ENCODE results near the gene GDF2. TPM values are rescaled to one million over a fixed set of nuclear protein-coding genes. Genes with fewer than 3 reads are reported as not detected.

The GDF2 gene
- total and polyA plus RNA-seq, 10 of the 15 experiments (the other 5 are each of a cell fraction or from before 2014, with no cell fraction given): not detected

- no peak for FAIRE-seq
- Histone ChIP-seq H3K4me1 (ENCODE audit: control insufficient read depth, insufficient read depth, low read length) (no peaks in the 10 kb centered on the region), H3K4me3 (no peak overlapping the region), H2AFZ (ENCODE audit: control insufficient read depth, low read depth, low read length) (no peak overlapping the region), H3K27me3 (replicated peaks in 1 of 2; ENCODE audit: control insufficient read depth in 2 of 2, insufficient read depth in 2 of 2, low read length in 1 of 2) (no peaks in the 10 kb centered on the region; a peak in 1 of 4 replicates), H3K4me2 (ENCODE audit: control insufficient read depth, insufficient read depth) (no peak overlapping the region), H3K27ac (ENCODE audit: control insufficient read depth, insufficient read depth) (no peak overlapping the region), H3K79me2 (ENCODE audit: control insufficient read depth, insufficient read depth, low read length) (no peaks in the 10 kb centered on the region), H3K9me3 (replicated peaks; ENCODE audit: control insufficient read depth, insufficient read depth, low read length) (no peaks in the 10 kb centered on the region), H3K36me3 (ENCODE audit: control insufficient read depth in 2 of 2, insufficient read depth in 2 of 2, low read length in 1 of 2) (no peaks in the 10 kb centered on the region), H3K9ac (ENCODE audit: control insufficient read depth, insufficient read depth, low read length) (no peak overlapping the region), H4K20me1 (ENCODE audit: control insufficient read depth, insufficient read depth) (no peaks in the 10 kb centered on the region)
- ChIA-PET CTCF (interaction anchor here (0.9 kb wide), 1 partner anchor 9 kb away, joined by 3 read pairs; no protein-coding TSS in a partner anchor), POLR2A (no interaction called here), SMC1A (ENCODE audit: uncharacterized antibody, unreplicated experiment) (no interaction called here), RAD21 (ENCODE audit: unreplicated experiment) (no interaction called here)
- DNase-seq (ENCODE audit: low read depth, low spot score): no peak
- no TSS peak for BruUV-seq (replicated peaks)
- intact Hi-C loops (cut with micrococcal nuclease; ENCODE audit: unreplicated experiment): no loop called here
- ATAC-seq: no peak
- 19% methylated on average over 5 of the region's 5 CpGs for WGBS (ENCODE audit: insufficient coverage, insufficient replicate concordance, low lambda C conversion rate, missing lambda C conversion rate)
- in situ Hi-C loops (cut with MboI): no loop called here
- no peak for TF ChIP-seq MTA3 (IDR thresholded peaks at IDR 0.05; ENCODE audit: borderline replicate concordance, low read length)
- TF ChIP-seq ZNF217 (IDR thresholded peaks at IDR 0.05): no peak
- TF ChIP-seq ZBED1 (IDR thresholded peaks at IDR 0.05; ENCODE audit: borderline replicate concordance): no peak
- no peak for TF ChIP-seq ZZZ3 (IDR thresholded peaks at IDR 0.05; ENCODE audit: control insufficient read depth, insufficient read length, low read depth)
- TF ChIP-seq SIN3A (IDR thresholded peaks at IDR 0.05; ENCODE audit: low read depth, low read length): no peak
Observed at GRCh38 chr10:47356708-47357107, 34.5 kb downstream of the GDF2 start.

DNA sequence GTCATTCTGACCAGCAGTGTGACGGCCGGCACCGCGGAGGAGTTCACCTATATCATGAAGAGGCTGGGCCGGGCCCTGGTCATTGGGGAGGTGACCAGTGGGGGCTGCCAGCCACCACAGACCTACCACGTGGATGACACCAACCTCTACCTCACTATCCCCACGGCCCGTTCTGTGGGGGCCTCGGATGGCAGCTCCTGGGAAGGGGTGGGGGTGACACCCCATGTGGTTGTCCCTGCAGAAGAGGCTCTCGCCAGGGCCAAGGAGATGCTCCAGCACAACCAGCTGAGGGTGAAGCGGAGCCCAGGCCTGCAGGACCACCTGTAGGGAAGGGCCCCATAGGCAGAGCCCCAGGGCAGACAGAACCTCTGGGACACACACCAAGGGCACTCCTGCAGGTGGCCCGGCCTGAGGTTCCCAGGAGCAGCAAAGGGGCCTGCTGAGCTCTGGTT is 34.9 kb downstream of the GDF2 start:
- H3K27ac ChIP-seq (ENCODE audit: control insufficient read depth, insufficient read depth): no peak overlapping the region
- in situ Hi-C loops (cut with MboI) (no loop called here), intact Hi-C loops (cut with micrococcal nuclease; ENCODE audit: unreplicated experiment) (no loop called here)
- TF ChIP-seq ETV6 (conservative IDR thresholded peaks at IDR 0.05 in 1 of 2, IDR thresholded peaks at IDR 0.05 in 1 of 2; ENCODE audit: borderline replicate concordance in 1 of 2, low read depth in 1 of 2): no peak
- TF ChIP-seq NRF1 (conservative IDR thresholded peaks at IDR 0.05; ENCODE audit: low read depth, low read length): no peak
- no peak for TF ChIP-seq RAD51 (IDR thresholded peaks at IDR 0.05)
- no peak for TF ChIP-seq MEF2B (IDR thresholded peaks at IDR 0.05; ENCODE audit: partially characterized antibody, poor library complexity, severe bottlenecking)
- TF ChIP-seq POLR2A (IDR thresholded peaks at IDR 0.05; ENCODE audit: low read depth, low read length): no peak
- no peak for TF ChIP-seq CBX5 (IDR thresholded peaks at IDR 0.05; ENCODE audit: low read depth)
- TF ChIP-seq CREM (IDR thresholded peaks at IDR 0.05; ENCODE audit: low read depth): no peak
- no peak for TF ChIP-seq POLR2AphosphoS5 (IDR thresholded peaks at IDR 0.05; ENCODE audit: low read length)
- TF ChIP-seq EED (IDR thresholded peaks at IDR 0.05; ENCODE audit: low read depth): no peak
- no peak for TF ChIP-seq E2F4 (IDR thresholded peaks at IDR 0.05; ENCODE audit: low read depth, low read length)
- no peak for TF ChIP-seq RAD21 (IDR thresholded peaks at IDR 0.05; ENCODE audit: insufficient read depth, low read depth, low read length)
- no peak for TF ChIP-seq STAT3 (IDR thresholded peaks at IDR 0.05; ENCODE audit: low read depth, low read length)
- TF ChIP-seq DPF2 (IDR thresholded peaks at IDR 0.05): no peak
- no peak for TF ChIP-seq ASH2L (IDR thresholded peaks at IDR 0.05; ENCODE audit: borderline replicate concordance, low read depth)
- FAIRE-seq (no peak), ATAC-seq (no peak), DNase-seq (ENCODE audit: low read depth, low spot score) (no peak)
- H3K4me1 ChIP-seq (ENCODE audit: control insufficient read depth, insufficient read depth, low read length): no peaks in the 10 kb centered on the region
- H3K4me3 ChIP-seq: no peak overlapping the region
- ChIA-PET RAD21 (ENCODE audit: unreplicated experiment) (no interaction called here), CTCF (interaction anchor here (0.9 kb wide), 1 partner anchor 9 kb away, joined by 3 read pairs; no protein-coding TSS in a partner anchor), SMC1A (ENCODE audit: uncharacterized antibody, unreplicated experiment) (no interaction called here), POLR2A (no interaction called here)
- H3K4me2 ChIP-seq (ENCODE audit: control insufficient read depth, insufficient read depth): no peak overlapping the region
- no peaks in the 10 kb centered on the region for H4K20me1 ChIP-seq (ENCODE audit: control insufficient read depth, insufficient read depth)
- 54% methylated on average over 12 of the region's 12 CpGs for WGBS (ENCODE audit: insufficient coverage, insufficient replicate concordance, low lambda C conversion rate, missing lambda C conversion rate)
- no peaks in the 10 kb centered on the region for H3K9me3 ChIP-seq (replicated peaks; ENCODE audit: control insufficient read depth, insufficient read depth, low read length)
- no TSS peak for BruUV-seq (replicated peaks)
- H3K36me3 ChIP-seq (ENCODE audit: control insufficient read depth in 2 of 2, insufficient read depth in 2 of 2, low read length in 1 of 2): no peaks in the 10 kb centered on the region
- H3K27me3 ChIP-seq (replicated peaks in 1 of 2; ENCODE audit: control insufficient read depth in 2 of 2, insufficient read depth in 2 of 2, low read length in 1 of 2): no peaks in the 10 kb centered on the region; a peak in 1 of 4 replicates
- no peak overlapping the region for H3K9ac ChIP-seq (ENCODE audit: control insufficient read depth, insufficient read depth, low read length)
- no peak overlapping the region for H2AFZ ChIP-seq (ENCODE audit: control insufficient read depth, low read depth, low read length)
- H3K79me2 ChIP-seq (ENCODE audit: control insufficient read depth, insufficient read depth, low read length): no peaks in the 10 kb centered on the region

Measured in GM12878 (cell line).